Vagina (tissue), 2 donors: ENCODE measurements around the gene IPO5.

Experiments used
- CTCF ChIP-seq, 3 experiments: fragments of 450-650 bp in 2 of 3; fragments of 200-600 bp in 1 of 3; sonication (generic) in 1 of 3; IDR thresholded peaks; one replicate each; pipeline ENCODE4 v1.5.1; 2017 to 2019; ENCODE audit warnings: antibody characterized with exemption in 3 of 3, mild to moderate bottlenecking in 2 of 3, moderate library complexity in 2 of 3
- POLR2AphosphoS5 ChIP-seq, 2 donors: sonication (generic); formaldehyde crosslinking; IDR thresholded peaks; one replicate each; pipeline ENCODE4 v1.9.0; 2017; ENCODE audit warnings: antibody characterized with exemption in 2 of 2, mild to moderate bottlenecking in 2 of 2, low read depth in 1 of 2; ENCODE audit not compliant: insufficient read depth in 1 of 2

- no peak for TF ChIP-seq CTCF (IDR thresholded peaks at IDR 0.05)
- TF ChIP-seq POLR2AphosphoS5 (IDR thresholded peaks at IDR 0.05; ENCODE audit: insufficient read depth in 1 of 2, low read depth in 1 of 2), result no peak
Observed at GRCh38 chr13:97945342-97945741, 8.1 kb upstream of the IPO5 start.
